Osteoblast (primary cell): Measurements from ENCODE around the gene AKAP5. TPM values are rescaled to one million over a fixed set of nuclear protein-coding genes. Genes with fewer than 3 reads are reported as not detected.

Experiments used
- DNase-seq: peaks from one replicate; pipeline ENCODE4 v3.0.0; 2011; ENCODE audit warnings: low spot score, mixed read lengths; ENCODE audit not compliant: insufficient read length; ENCODE audit errors: missing footprints
- H2AFZ ChIP-seq: 2 replicates; pipeline ENCODE4 v1.6.0; 2011; ENCODE audit warnings: mild to moderate bottlenecking, low read length
- H3K27ac ChIP-seq: 2 replicates; pipeline ENCODE4 v1.5.1; 2011; ENCODE audit warnings: mild to moderate bottlenecking, low read depth, low read length, moderate library complexity
- H3K27me3 ChIP-seq: 2 replicates; pipeline ENCODE4 v1.6.0; 2012; ENCODE audit warnings: mild to moderate bottlenecking, control low read depth, inconsistent platforms, low read length, moderate library complexity; ENCODE audit not compliant: insufficient read depth
- H3K36me3 ChIP-seq: 2 replicates; pipeline ENCODE4 v1.5.1; 2011; ENCODE audit warnings: mild to moderate bottlenecking, low read length, control low read depth, moderate library complexity; ENCODE audit not compliant: insufficient read depth
- H3K4me1 ChIP-seq: 2 replicates; pipeline ENCODE4 v1.5.1; 2011; ENCODE audit warnings: mild to moderate bottlenecking, low read length, control low read depth, moderate library complexity; ENCODE audit not compliant: insufficient read depth
- H3K4me2 ChIP-seq: 2 replicates; pipeline ENCODE4 v1.6.0; 2011; ENCODE audit warnings: mild to moderate bottlenecking, low read length; ENCODE audit not compliant: insufficient read depth
- H3K4me3 ChIP-seq: fragments of 200-600 bp; sonication (generic); 3 replicates; pipeline ENCODE4 v1.5.1; 2012; ENCODE audit warnings: mild to moderate bottlenecking, low read length, inconsistent platforms; ENCODE audit not compliant: insufficient read depth
- H3K79me2 ChIP-seq: 2 replicates; pipeline ENCODE4 v1.6.0; 2012; ENCODE audit warnings: mild to moderate bottlenecking, low read length, control low read depth, inconsistent platforms; ENCODE audit not compliant: insufficient read depth
- H3K9me3 ChIP-seq: 2 replicates; pipeline ENCODE4 v1.5.1; 2011; ENCODE audit warnings: low read depth, low read length, control low read depth
- H4K20me1 ChIP-seq: 2 replicates; pipeline ENCODE4 v1.6.0; 2012; ENCODE audit warnings: mild to moderate bottlenecking, low read length, control low read depth; ENCODE audit not compliant: insufficient read depth
- total RNA-seq: library from RNA; depleted of rRNA; stranded (reverse); fragments of >200 nt; gene quantifications from 2 replicates; pipeline ENCODE4 v1.2.3, GENCODE V29; 2012
- TF ChIP-seq, protein P1 (sequence below): IDR thresholded peaks from 2 replicates; pipeline ENCODE4 v1.5.1; 2011; ENCODE audit warnings: mild to moderate bottlenecking, low read depth, low read length, moderate library complexity; ENCODE audit errors: extremely low read depth

AKAP5 gene
- total RNA-seq, 1 donor: 1.1 TPM

DNA sequence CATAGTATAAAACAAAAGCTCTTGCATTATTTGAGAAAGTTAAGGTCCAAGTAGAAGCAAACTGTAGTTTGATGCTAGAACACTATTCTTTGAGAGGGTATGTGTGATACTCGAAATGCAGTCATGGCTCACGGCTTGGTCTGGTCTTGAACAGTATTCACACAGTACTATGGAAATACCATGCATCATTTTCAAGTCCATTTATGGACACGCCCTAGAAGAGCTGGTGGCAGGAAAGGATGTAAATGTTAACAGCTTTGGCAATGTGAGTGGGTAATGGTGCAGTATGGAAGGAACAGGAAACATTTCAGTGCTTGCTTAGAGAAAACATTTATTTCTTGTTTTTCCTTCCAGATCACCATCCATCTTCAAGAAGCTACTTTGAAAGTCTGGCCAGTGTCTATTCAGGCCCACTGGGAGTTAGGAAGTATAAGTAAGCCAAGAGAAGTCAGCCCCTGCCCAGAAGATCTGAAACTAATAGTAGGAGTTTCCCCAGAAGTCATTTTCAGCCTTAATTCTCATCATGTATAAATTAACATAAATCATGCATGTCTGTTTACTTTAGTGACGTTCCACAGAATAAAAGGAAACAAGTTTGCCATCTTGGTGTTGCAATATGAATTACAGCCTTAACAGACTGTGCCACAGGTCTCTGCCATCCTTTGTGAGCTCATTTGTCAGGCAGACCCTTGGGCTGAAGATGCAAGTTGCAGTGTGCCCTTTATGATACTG, 5.7 kb upstream of the AKAP5 start:
- H3K36me3 ChIP-seq: peaks cover 35% of the 10 kb centered on the region
- H3K27ac ChIP-seq: no peak overlapping the region
- no peaks in the 10 kb centered on the region for H3K27me3 ChIP-seq
- TF ChIP-seq, protein P1, sequence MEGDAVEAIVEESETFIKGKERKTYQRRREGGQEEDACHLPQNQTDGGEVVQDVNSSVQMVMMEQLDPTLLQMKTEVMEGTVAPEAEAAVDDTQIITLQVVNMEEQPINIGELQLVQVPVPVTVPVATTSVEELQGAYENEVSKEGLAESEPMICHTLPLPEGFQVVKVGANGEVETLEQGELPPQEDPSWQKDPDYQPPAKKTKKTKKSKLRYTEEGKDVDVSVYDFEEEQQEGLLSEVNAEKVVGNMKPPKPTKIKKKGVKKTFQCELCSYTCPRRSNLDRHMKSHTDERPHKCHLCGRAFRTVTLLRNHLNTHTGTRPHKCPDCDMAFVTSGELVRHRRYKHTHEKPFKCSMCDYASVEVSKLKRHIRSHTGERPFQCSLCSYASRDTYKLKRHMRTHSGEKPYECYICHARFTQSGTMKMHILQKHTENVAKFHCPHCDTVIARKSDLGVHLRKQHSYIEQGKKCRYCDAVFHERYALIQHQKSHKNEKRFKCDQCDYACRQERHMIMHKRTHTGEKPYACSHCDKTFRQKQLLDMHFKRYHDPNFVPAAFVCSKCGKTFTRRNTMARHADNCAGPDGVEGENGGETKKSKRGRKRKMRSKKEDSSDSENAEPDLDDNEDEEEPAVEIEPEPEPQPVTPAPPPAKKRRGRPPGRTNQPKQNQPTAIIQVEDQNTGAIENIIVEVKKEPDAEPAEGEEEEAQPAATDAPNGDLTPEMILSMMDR: no peak
- no peak overlapping the region for H3K4me3 ChIP-seq
- no peaks in the 10 kb centered on the region for H4K20me1 ChIP-seq
- no peaks in the 10 kb centered on the region for H3K79me2 ChIP-seq
- H3K4me2 ChIP-seq: no peak overlapping the region
- DNase-seq: no peak
- peaks cover 2% of the 10 kb centered on the region for H3K4me1 ChIP-seq
- H3K9me3 ChIP-seq: no peaks in the 10 kb centered on the region
- no peak overlapping the region for H2AFZ ChIP-seq

DNA sequence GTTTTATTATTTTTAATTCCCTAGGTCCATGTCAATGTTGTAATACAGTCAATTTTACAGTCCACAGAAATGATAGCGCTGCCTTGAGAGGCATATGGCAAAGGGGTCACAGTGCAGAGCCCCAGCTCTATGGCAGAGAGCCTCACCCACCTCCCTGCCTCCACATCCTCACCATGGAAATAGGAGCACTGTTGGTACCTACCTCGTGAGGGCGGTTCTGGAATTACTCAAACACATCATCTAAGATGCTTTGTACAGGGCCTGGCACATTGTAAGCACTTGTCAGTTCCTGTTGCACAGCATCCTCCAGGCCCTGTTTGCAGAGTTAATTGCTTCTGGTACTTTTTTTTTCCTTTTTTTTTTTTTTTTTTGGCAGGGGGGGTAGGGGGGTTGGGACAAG, 4.1 kb upstream of the AKAP5 start:
- Histone ChIP-seq H3K79me2 (no peaks in the 10 kb centered on the region), H3K27ac (no peak overlapping the region), H3K4me2 (no peak overlapping the region), H3K4me3 (no peak overlapping the region), H3K27me3 (no peaks in the 10 kb centered on the region), H3K36me3 (peaks cover 18% of the 10 kb centered on the region), H3K9me3 (no peaks in the 10 kb centered on the region), H3K4me1 (peaks cover 9% of the 10 kb centered on the region), H4K20me1 (no peaks in the 10 kb centered on the region), H2AFZ (no peak overlapping the region)
- TF ChIP-seq, protein P1: no peak
- no peak for DNase-seq

DNA sequence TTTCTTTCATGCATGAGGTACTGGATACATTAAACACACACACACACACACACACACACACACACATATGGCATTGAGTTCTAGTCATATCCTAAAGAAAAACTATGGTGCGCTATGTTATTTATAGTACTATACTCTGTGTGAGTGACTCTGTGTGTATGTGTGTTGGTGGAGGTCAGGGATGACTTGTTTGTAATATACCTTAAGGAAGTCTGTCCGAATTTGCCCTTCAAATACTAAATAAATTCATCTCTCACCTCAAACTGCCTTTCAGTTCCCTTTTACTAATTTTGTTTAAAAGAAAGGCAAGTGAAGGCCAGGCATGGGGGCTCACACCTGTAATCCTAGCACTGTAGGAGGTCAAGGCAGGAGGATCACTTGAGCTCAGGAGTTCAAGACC, 2.1 kb upstream of the AKAP5 start:
- Histone ChIP-seq H3K36me3 (peaks cover 12% of the 10 kb centered on the region), H3K27ac (no peak overlapping the region), H3K27me3 (no peaks in the 10 kb centered on the region), H3K4me1 (peaks cover 10% of the 10 kb centered on the region), H4K20me1 (no peaks in the 10 kb centered on the region), H3K4me2 (no peak overlapping the region), H3K79me2 (no peaks in the 10 kb centered on the region), H2AFZ (no peak overlapping the region), H3K4me3 (no peak overlapping the region), H3K9me3 (no peaks in the 10 kb centered on the region)
- no peak for DNase-seq
- TF ChIP-seq, protein P1: no peak

DNA sequence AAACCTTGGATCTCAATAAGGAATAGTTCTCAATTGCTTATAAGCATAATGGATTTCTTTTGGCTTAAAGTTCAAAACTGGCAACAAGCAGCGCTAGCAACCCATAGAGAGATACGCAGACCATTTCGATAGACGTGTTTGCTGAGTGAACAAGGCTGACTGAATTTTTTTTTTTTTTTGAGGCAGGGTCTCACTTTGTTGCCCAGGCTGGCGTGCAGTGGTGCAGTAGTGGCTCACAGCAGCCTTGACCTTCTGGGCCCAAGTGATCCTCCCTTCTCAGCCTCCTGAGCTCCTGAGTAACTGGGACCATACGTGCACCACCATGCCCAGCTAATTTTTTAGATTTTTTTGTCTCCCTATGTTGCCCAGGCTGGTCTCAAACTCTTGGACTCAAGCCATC, 1.4 kb upstream of the AKAP5 start:
- no peak overlapping the region for H3K4me2 ChIP-seq
- peaks cover 10% of the 10 kb centered on the region for H3K4me1 ChIP-seq
- TF ChIP-seq, protein P1: no peak
- H4K20me1 ChIP-seq: no peaks in the 10 kb centered on the region
- H2AFZ ChIP-seq: no peak overlapping the region
- H3K9me3 ChIP-seq: no peaks in the 10 kb centered on the region
- no peak for DNase-seq
- H3K4me3 ChIP-seq: no peak overlapping the region
- peaks cover 7% of the 10 kb centered on the region for H3K36me3 ChIP-seq
- H3K27me3 ChIP-seq: no peaks in the 10 kb centered on the region
- no peak overlapping the region for H3K27ac ChIP-seq
- H3K79me2 ChIP-seq: no peaks in the 10 kb centered on the region
